G401 (cell line): Measurements from ENCODE around the gene CLPSL1. TPM values are rescaled to one million over a fixed set of nuclear protein-coding genes. Genes with fewer than 3 reads are reported as not detected.
"Not testable (repeated sequence)": the region's sequence is repeated elsewhere in the genome, so short reads cannot be mapped to it uniquely, and the experiment has no call there.

Experiments used
- DNase-seq: peaks from one replicate; pipeline ENCODE4 v3.0.0-alpha.2; 2015; ENCODE audit warnings: low spot score
- in situ Hi-C: cut with HindIII; loops from 2 replicates; pipeline ENCODE4 v1.10.0; 2016; ENCODE audit warnings: low sequenced_read_pairs, mixed read lengths
- total RNA-seq: library from RNA; depleted of rRNA; stranded (reverse); fragments of >200 nt; shearing (Covaris generic); gene quantifications from 2 replicates; pipeline ENCODE4 v1.2.3, GENCODE V29; 2014; rRNA removed

CLPSL1 gene
- total RNA-seq = not detected in 2 replicates

DNA sequence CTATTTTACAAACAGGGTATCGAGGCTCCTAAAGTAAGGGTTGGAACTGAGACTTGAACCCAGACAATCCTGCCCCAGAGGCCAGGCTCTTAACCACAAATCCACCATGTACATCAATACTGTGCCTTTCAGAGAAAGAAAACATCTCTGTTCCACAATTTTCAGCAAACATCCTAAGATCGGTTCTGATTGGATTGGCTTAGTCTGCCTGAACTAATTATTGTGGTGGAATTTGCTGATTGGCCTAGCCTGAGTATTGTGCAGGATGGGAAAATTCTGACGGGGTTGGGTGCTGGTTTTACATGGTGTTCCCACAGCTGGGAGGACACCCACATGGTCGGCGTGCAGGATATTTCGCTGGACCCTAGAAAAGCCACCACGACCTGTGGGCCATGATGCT, at the start of gene CLPSL1:
TSS of gene CLPSL1 (plus strand) at position 301 of the 400 bp plus-strand sequence. CDS start at position 393, 92 bp downstream.
- DNase-seq = no peak
- in situ Hi-C loops = no loop called here

GRCh38 chr6:35731414-35731735, 49.4 kb upstream of the CLPSL1 start:
- peak; percentile 87 for DNase-seq
- in situ Hi-C loops = no loop called here

DNA sequence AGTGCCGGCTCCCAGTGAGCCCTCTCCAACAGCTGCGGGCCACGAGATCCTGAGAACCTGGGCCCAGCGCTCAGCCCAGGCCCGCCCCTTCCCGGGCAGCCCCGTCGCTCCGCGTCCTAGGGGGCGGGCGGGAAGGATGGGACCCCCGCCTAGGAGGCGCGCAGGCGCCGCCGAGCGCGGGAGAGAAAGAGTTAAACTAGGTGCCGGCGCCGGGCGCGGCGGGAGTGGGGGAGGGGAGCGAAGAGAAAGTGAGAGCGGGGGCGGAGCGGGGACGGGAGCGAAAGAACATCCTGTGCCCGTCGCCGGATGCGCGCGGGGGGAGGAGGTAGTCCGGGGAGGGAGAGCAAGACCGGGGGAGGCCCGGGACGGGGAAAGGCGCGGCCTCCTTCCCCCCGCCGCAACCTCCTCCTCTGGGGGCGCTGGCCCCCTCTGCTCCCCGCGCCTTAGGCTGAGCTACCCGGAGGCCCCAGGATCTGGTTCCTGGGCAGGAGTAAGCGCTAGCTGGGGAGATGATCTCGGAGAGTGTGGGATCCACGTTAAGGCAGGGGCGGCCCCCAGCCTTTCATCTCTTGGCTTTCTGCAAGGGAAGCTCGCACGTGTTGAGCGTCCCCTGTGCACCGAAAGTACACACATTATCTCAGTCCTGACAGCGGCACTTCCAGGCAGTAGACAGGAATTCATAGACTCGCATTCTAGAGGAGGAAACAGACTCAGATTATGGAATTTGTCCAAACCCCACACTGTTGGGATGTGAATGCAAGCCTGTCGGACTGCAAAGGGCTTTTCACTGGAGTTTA, 48.9 kb upstream of the CLPSL1 start:
- in situ Hi-C loops = no loop called here
- DNase-seq = peak; percentile 84

- no peak for DNase-seq
- in situ Hi-C loops = no loop called here
Measured at GRCh38 chr6:35733633-35734032, 47.2 kb upstream of the CLPSL1 start.

- in situ Hi-C loops, DNase-seq: not testable (repeated sequence)
Measured at GRCh38 chr6:35734319-35734718, 46.5 kb upstream of the CLPSL1 start.

- no peak for DNase-seq
- in situ Hi-C loops = no loop called here
Measured at GRCh38 chr6:35735452-35735851, 45.4 kb upstream of the CLPSL1 start.

DNA sequence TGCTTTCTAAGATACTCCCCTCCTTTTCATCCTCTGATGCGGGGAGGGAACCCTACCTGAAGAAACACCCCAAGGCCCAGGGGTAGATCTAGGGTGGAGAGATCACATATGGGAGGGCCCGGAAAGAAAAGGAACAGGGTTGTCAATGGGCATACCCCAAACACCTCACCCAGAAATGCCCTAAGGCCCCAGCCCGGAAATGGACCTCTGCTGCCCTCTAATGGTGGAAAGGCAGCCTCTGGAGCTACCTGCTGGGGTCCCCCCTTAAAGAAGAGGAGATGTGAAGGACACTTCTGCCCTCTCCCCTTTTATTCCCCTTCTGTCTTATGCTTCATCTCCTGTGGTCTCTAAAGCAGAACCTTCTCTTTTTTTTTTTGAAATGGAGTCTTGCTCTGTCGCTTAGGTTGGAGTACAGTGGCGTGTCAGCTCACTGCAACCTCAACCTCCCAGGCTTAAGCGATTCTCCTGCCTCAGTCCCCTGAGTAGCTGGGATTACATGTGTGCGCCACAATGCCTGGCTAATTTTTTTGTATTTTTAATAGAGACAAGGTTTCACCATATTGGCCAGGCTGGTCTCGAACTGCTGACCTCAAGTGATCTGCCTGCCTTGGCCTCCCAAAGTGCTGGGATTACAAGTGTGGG, 44.4 kb upstream of the CLPSL1 start:
- DNase-seq = peak; percentile 69
- in situ Hi-C loops = no loop called here

DNA sequence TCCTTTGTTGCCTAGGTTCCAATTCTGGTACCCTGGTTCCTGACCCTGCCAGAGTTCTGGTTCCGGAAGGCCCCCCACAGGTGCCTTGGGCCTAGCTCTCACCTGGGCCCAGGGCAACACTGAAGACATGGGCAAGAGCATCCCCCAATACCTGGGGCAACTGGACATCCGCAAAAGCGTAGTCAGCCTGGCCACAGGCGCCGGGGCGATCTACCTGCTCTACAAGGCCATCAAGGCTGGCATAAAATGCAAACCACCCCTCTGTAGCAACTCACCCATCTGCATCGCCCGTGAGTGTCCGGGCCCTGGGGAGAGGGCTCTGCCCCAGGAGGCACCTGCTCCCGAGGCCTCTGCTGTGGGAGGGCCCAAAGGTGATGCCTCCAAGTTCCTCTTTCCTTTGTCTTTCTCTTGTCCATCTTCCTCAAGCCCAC, 43.8 kb upstream of the CLPSL1 start, which contains the start of gene ARMC12:
TSS of gene ARMC12 (plus strand) at position 51 of the 431 bp plus-strand sequence. CDS start at position 128, 77 bp downstream.
- no peak for DNase-seq
- in situ Hi-C loops = no loop called here

DNA sequence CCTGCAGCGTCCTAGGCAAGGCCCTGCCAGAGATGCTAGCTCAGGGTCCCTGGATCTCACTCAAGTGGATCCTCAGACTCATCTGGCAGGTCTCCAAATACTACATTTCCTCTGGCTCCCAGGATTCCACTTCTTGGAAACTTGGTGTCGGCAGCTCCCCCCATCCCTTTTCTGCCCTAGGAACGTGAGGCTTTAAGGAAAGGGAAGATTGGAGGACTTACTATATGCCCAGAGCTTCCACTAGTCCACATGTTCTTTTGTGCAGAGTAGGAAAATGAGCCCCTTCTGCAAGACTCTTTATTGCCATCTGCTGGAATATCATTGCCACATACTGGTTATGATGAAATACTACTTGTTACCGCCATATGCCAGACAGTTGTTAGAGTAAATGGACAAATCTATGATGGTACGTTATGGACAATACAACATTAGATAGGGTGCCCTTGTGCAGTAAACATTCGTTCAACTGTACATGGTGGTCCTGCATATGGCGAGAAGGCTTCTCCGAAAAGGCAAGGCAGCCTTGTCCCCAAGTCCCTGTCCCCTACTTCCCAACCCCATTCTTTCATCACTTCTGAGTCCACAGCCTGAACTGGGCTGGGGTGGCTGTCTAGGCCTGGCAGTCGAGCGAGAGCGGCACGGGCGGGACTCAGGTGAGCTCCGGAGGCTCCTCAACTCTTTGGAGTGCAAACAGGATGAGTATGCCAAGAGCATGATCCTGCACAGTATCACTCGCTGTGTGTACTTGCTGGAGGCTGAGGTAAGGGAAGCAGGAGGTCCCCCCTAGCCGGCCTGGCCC, 43.2 kb upstream of the CLPSL1 start:
- DNase-seq = peak; percentile 85
- in situ Hi-C loops = no loop called here

DNA sequence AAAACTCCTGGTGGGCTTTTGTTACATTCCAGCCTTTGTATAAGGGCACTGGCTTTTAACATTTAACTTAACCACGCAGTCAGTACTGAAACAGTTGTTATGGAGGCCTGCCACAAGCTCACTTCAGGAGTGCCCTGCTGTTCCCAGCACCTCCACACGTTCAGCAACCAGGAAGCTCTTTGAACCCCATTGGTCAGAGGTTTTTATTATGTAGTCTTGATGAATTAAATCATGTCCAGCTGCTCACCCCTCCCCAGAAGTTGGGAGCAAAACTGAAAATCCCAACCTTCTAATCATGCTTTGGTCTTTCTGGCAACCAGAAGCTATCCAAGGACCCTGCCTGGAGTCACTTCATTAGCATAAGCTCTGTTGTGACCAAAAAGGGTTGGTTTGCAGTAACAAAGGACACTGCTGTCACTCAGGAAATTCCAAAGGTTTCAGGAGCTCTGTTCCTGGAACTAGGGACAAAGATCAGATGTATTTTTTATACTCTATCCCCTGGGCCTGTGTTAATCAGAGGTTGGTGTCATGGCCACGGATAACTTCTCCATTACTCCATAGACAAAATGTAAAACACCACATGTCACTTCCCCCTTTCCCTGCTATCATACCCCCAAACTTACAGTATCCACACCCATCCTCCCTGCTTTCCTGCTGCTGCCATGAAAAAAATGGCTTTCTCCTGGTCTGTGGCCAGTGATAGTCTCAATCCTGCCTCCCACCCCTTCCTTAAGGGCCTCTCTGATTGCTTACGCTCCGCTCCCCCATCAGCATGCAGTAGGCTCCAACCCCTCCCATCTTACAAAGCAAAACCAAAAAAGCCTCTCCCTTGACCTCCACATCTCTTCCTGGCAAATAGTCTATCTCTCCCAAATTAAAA, 40.9 kb upstream of the CLPSL1 start:
- in situ Hi-C loops = no loop called here
- DNase-seq = no peak

- in situ Hi-C loops = no loop called here
- DNase-seq = no peak
Measured at GRCh38 chr6:35742842-35743241, 38.0 kb upstream of the CLPSL1 start.

DNA sequence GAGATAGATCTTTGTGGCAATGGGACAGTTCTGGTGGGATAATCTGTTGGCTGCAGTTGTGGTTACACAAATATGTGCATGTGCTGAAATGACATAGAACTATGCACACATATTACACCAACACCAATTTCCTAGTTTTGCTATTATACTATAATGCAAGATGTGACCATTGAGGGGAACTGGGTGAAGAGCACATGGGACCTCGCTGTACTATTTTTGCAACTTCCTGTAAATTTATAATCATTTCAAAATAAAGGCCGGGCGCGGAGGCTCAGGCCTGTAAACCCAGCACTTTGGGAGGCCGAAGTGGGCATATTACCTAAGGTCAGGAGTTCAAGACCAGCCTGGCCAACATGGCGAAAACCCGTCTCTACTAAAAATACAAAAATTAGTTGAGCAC, 35.3 kb upstream of the CLPSL1 start:
- in situ Hi-C loops = no loop called here
- DNase-seq = no peak

GRCh38 chr6:35746516-35746915, 34.3 kb upstream of the CLPSL1 start:
- in situ Hi-C loops = no loop called here
- no peak for DNase-seq

- in situ Hi-C loops = no loop called here
- no peak for DNase-seq
Measured at GRCh38 chr6:35747877-35748276, 32.9 kb upstream of the CLPSL1 start.

- DNase-seq = no peak
- in situ Hi-C loops = no loop called here
Measured at GRCh38 chr6:35750557-35750956, 30.3 kb upstream of the CLPSL1 start.

DNA sequence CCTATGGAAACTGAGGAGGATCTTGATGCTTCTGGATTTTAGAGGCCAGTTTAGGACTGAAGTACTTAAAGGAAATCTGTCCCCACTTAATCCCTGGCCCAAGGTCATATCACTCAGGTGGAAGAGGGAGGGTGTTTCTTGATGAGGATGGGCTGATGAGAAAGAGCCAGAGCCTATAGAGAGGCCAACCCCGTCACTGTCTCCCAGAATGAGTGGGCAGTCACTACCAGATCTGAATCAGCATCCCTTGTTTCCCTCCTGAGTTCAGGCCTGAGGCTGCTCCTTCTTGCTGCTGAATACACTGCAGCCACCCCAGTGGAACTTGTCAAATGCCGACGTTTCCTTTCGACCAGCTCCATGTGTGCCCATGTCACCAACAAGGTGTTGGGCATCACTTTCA, 29.2 kb upstream of the CLPSL1 start:
- in situ Hi-C loops = no loop called here
- DNase-seq = no peak

GRCh38 chr6:35752330-35752729, 28.5 kb upstream of the CLPSL1 start:
- in situ Hi-C loops = no loop called here
- no peak for DNase-seq

DNA sequence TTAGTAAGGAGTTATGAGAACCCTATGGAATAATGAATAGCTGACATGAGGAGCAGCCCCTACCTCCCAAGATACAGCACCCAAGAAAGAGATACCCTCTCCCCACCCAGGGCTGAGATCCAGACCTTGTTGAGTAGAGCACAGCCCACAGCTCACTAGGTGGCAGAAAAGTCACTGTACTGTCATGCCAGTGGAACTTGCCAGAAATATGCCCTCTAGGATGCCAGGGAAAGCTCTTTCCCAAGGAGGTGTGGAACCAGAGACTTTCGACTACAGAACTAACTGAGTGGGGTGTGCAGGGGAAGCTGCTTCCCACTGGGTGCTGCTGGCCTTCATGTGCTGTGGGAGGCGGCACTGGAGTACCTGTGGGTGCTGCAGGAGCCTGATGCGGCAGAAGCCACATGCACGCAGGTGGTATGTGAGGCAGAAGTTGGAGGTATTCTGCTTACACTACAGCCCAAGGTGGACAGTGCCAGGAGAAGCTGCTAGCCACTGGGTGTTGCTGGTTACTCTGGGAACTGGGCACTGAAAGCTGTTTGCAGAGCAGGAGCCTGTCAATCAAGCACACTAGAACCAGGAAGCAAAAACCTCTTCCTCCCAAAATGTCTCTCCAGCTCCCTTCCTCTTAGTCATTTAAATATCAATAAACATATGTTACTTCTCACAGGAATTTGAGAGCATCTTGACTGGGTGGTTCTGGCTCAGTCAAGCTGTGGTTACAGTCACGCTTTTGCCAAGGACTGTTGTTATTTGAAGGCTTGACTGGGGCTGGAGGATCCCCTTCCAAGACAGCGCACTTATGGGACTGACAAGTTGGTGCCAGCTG, 26.2 kb upstream of the CLPSL1 start:
- in situ Hi-C loops = no loop called here
- no peak for DNase-seq
